ENCODE measurements around the gene GLS2. TPM values are rescaled to one million over a fixed set of nuclear protein-coding genes. Genes with fewer than 3 reads are reported as not detected.

Gene GLS2
- total RNA-seq, 1 experiment from 2014 or later = 1.3 TPM

DNA sequence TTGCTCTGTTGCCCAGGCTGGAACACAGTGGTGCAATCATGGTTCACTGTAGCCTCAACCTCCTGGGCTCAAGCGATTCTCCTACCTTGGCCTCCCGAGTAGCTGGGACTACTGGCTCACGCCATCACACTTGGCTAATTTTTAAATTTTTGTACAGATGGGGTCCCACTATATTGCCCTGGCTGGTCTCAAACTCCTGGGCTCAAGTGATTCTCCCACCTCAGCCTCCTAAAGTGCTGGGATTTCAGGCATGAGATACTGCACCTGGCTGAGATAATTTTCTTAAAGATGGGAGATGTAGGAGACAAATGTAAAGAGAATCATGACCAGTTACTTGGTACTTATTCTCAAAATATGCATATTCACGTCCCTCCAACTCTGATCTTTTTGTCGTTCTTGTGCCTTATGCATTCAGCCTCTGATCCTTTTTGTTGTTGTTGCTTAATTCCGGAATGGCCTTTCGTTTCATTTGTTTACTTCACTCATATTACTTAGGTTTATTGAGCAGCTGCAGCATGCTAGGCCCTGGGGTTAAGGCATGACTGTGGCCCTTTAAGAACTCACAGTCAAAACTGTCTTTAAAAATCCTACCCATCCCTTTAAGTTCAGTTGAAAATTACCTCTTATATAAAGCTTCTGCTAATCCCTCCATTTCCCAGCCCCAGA, 42.6 kb upstream of the GLS2 start:
- Histone ChIP-seq H3K27me3 (ENCODE audit: control insufficient read depth, insufficient read depth, low read length) (no peaks in the 10 kb centered on the region), H3K4me3 (ENCODE audit: low read depth in 2 of 2, low read length in 2 of 2) (no peak overlapping the region), H3K27ac (ENCODE audit: low read length) (no peak overlapping the region), H3K4me1 (ENCODE audit: control insufficient read depth, insufficient read depth, low read length) (peaks cover 9% of the 10 kb centered on the region; the same call in 1 of the 2 replicates), H3K9me3 (ENCODE audit: control insufficient read depth, insufficient read depth, low read depth, low read length) (no peaks in the 10 kb centered on the region), H3K36me3 (ENCODE audit: control insufficient read depth, insufficient read depth, low read length) (no peaks in the 10 kb centered on the region)
- TF ChIP-seq, protein P1, sequence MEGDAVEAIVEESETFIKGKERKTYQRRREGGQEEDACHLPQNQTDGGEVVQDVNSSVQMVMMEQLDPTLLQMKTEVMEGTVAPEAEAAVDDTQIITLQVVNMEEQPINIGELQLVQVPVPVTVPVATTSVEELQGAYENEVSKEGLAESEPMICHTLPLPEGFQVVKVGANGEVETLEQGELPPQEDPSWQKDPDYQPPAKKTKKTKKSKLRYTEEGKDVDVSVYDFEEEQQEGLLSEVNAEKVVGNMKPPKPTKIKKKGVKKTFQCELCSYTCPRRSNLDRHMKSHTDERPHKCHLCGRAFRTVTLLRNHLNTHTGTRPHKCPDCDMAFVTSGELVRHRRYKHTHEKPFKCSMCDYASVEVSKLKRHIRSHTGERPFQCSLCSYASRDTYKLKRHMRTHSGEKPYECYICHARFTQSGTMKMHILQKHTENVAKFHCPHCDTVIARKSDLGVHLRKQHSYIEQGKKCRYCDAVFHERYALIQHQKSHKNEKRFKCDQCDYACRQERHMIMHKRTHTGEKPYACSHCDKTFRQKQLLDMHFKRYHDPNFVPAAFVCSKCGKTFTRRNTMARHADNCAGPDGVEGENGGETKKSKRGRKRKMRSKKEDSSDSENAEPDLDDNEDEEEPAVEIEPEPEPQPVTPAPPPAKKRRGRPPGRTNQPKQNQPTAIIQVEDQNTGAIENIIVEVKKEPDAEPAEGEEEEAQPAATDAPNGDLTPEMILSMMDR (IDR thresholded peaks at IDR 0.05) = no peak
- TF ChIP-seq SIN3A (IDR thresholded peaks at IDR 0.05; ENCODE audit: borderline replicate concordance, insufficient read depth, low read depth, low read length) = no peak
- TF ChIP-seq, protein P2, sequence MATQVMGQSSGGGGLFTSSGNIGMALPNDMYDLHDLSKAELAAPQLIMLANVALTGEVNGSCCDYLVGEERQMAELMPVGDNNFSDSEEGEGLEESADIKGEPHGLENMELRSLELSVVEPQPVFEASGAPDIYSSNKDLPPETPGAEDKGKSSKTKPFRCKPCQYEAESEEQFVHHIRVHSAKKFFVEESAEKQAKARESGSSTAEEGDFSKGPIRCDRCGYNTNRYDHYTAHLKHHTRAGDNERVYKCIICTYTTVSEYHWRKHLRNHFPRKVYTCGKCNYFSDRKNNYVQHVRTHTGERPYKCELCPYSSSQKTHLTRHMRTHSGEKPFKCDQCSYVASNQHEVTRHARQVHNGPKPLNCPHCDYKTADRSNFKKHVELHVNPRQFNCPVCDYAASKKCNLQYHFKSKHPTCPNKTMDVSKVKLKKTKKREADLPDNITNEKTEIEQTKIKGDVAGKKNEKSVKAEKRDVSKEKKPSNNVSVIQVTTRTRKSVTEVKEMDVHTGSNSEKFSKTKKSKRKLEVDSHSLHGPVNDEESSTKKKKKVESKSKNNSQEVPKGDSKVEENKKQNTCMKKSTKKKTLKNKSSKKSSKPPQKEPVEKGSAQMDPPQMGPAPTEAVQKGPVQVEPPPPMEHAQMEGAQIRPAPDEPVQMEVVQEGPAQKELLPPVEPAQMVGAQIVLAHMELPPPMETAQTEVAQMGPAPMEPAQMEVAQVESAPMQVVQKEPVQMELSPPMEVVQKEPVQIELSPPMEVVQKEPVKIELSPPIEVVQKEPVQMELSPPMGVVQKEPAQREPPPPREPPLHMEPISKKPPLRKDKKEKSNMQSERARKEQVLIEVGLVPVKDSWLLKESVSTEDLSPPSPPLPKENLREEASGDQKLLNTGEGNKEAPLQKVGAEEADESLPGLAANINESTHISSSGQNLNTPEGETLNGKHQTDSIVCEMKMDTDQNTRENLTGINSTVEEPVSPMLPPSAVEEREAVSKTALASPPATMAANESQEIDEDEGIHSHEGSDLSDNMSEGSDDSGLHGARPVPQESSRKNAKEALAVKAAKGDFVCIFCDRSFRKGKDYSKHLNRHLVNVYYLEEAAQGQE (IDR thresholded peaks at IDR 0.05; ENCODE audit: insufficient read depth in 1 of 2, low read depth in 2 of 2, low read length in 1 of 2) = no peak
- TF ChIP-seq TCF7L2 (IDR thresholded peaks at IDR 0.05; ENCODE audit: low read depth, low read length) = no peak
- TF ChIP-seq POLR2AphosphoS5 (IDR thresholded peaks at IDR 0.05; ENCODE audit: low read depth, low read length) = no peak
- CTCF ChIA-PET = interaction anchor here (0.6 to 0.7 kb wide), 3 partner anchors 8 to 91 kb away, joined by 3 to 11 read pairs (median 4); no protein-coding TSS in a partner anchor
- DNase-seq (ENCODE audit: low read depth, low spot score) = no peak
- POLR2A ChIA-PET = interaction anchor here (0.7 kb wide), 1 partner anchor 72 kb away, joined by 14 read pairs; no protein-coding TSS in a partner anchor
- in situ Hi-C loops (cut with HindIII; ENCODE audit: low pct_unique_long_range_greater_than_20kb, low sequenced_read_pairs) = no loop called here
- intact Hi-C loops (cut with micrococcal nuclease; ENCODE audit: unreplicated experiment) = no loop called here
- no peak for ATAC-seq
- BruUV-seq (replicated peaks) = no TSS peak

DNA sequence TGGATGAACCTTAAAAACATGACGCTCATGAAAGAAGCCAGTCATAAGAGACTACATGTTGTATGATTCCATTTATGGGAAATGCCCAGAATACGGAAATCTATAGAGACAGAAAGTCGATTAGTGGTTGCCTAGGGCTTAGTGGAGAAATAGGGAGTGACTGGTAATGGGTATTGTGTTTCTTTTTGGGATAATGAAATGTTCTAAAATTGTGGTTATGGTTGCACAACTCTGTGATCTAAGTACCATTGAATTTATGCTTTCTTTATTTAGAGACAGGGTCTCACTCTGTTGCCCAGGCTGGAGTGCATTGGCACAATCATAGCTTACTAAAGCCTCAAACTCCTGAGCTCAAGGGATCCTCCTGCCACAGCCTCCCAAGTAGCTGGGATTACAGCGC, 41.7 kb upstream of the GLS2 start:
- ATAC-seq (no peak), DNase-seq (ENCODE audit: low read depth, low spot score) (no peak)
- POLR2A ChIA-PET = no interaction called here
- TF ChIP-seq, protein P1 (IDR thresholded peaks at IDR 0.05) = no peak
- TF ChIP-seq, protein P2 (IDR thresholded peaks at IDR 0.05; ENCODE audit: insufficient read depth in 1 of 2, low read depth in 2 of 2, low read length in 1 of 2) = no peak
- TF ChIP-seq SIN3A (IDR thresholded peaks at IDR 0.05; ENCODE audit: borderline replicate concordance, insufficient read depth, low read depth, low read length) (no peak), POLR2AphosphoS5 (IDR thresholded peaks at IDR 0.05; ENCODE audit: low read depth, low read length) (no peak), TCF7L2 (IDR thresholded peaks at IDR 0.05; ENCODE audit: low read depth, low read length) (no peak)
- no peaks in the 10 kb centered on the region for H3K36me3 ChIP-seq (ENCODE audit: control insufficient read depth, insufficient read depth, low read length)
- H3K27me3 ChIP-seq (ENCODE audit: control insufficient read depth, insufficient read depth, low read length) = no peaks in the 10 kb centered on the region
- in situ Hi-C loops (cut with HindIII; ENCODE audit: low pct_unique_long_range_greater_than_20kb, low sequenced_read_pairs) = no loop called here
- intact Hi-C loops (cut with micrococcal nuclease; ENCODE audit: unreplicated experiment) = no loop called here
- H3K4me1 ChIP-seq (ENCODE audit: control insufficient read depth, insufficient read depth, low read length) = peaks cover 9% of the 10 kb centered on the region; the same call in 1 of the 2 replicates
- H3K9me3 ChIP-seq (ENCODE audit: control insufficient read depth, insufficient read depth, low read depth, low read length) = no peaks in the 10 kb centered on the region
- CTCF ChIA-PET = interaction anchor here (0.6 kb wide), 1 partner anchor 8 kb away, joined by 11 read pairs; no protein-coding TSS in a partner anchor
- H3K4me3 ChIP-seq (ENCODE audit: low read depth in 2 of 2, low read length in 2 of 2) = no peak overlapping the region
- BruUV-seq (replicated peaks) = no TSS peak
- no peak overlapping the region for H3K27ac ChIP-seq (ENCODE audit: low read length)
